Activated CD4-positive, alpha-beta T cell treated with anti-CD3 and anti-CD28 coated beads for 1 hour (primary cell): ENCODE measurements around the gene CHAF1A.

Experiments
- DNase-seq: peaks from one replicate; pipeline ENCODE4 v3.0.0-alpha.2; 2020

The CHAF1A gene

DNA sequence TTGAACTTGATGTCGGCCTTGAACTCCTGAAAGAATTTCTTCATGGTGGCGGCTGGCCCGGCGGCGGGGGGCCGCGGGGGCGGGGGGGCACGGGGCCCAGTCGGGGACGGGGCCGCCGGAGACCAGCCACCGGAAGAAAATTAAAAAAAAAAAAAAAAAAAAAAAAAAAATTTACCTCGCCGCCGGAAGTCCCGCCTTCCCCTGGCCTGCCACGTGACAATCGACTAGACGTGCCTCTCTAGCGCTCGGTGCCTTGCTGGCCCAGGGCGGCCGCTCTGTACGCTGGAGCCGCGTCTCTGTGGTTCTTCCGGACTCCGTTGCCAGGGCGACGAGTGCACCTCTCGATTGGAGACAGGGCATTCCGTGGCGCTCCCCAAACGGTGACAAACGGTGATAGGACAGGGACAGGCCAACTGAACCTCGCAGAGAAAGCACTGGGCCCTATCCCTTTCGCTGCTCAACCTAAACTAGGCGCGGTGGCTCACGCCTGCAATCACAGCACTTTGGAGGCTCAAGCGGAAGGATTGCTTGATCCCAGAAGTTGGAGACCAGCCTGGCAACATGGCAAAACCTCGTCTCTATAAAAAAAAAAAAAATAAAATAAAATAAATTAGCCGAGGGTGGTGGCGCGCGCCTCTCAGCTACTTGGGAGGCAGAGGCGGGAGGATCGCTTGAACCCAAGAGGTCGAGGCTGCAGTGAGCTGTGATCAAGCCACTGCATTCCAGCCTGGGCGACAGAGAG is 55.4 kb downstream of the CHAF1A start, which contains the start of gene UBXN6:
UBXN6 (minus strand) TSS at position 141 of the 742 bp plus-strand sequence; CDS start at position 44, 97 bp downstream.
- peak; percentile 95 for DNase-seq

DNA sequence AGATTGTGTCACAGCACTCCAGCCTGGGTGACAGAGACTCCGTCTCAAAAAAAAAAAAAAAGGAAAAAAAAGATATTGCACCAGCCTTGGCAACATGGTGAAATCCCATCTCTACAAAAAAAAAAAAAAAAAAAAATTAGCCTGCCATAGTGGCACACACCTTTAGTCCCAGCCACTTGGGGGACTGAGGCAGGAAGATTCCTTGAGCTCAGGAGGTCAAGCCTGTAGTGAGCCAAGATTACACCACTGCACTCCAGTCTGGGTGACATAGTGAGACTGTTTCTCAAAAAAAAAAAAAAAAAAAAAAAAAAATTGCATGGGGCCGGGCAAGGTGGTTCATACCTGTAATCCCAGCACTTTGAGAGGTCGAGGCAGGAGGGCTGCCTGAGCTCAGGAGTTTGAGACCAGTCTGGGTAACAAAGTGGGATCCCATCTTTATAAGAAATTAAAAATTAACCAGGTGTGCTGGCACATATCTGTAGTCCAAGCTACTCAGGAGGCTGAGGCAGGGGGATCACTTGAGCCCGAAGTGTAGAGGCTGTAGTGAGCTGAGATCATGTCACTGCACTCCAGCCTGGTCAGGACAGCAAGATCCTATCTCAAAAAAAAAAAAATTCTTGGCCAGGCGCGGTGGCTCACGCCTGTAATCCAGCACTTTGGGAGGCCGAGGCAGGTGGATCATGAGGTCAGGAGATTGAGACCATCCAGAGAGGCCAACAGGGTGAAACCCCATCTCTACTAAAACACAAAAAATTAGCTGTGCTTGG is 62.6 kb downstream of the CHAF1A start:
- DNase-seq = no peak

DNA sequence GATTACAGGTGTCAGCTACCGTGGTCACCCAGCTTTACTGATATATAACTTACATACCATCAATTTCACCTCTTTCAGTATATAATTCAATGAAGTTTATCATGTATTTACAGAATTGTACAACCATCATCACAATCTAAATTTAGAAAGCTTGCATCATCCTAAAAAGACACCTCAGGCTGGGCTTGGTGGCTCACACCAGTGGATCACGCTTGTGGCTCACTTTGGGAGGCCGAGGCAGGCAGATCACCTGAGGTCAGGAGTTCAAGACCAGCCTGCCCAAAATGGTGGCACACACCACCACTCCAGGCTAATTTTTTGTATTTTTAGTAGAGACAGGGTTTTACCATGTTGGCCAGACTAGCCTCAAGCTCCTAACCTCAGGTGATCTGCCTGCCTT is 65.4 kb downstream of the CHAF1A start:
- no peak for DNase-seq

- DNase-seq = peak; percentile 96
Measured at GRCh38 chr19:4471403-4472173, 69.1 kb downstream of the CHAF1A start.

- no peak for DNase-seq
Measured at GRCh38 chr19:4472174-4472974, 69.9 kb downstream of the CHAF1A start, which contains the start of gene HDGFL2. Gene HDGFL2 (plus strand): TSS chr19:4472297. CDS start chr19:4472351, 54 bp downstream.

GRCh38 chr19:4473011-4473762 is 70.7 kb downstream of the CHAF1A start:
- DNase-seq = no peak

DNA sequence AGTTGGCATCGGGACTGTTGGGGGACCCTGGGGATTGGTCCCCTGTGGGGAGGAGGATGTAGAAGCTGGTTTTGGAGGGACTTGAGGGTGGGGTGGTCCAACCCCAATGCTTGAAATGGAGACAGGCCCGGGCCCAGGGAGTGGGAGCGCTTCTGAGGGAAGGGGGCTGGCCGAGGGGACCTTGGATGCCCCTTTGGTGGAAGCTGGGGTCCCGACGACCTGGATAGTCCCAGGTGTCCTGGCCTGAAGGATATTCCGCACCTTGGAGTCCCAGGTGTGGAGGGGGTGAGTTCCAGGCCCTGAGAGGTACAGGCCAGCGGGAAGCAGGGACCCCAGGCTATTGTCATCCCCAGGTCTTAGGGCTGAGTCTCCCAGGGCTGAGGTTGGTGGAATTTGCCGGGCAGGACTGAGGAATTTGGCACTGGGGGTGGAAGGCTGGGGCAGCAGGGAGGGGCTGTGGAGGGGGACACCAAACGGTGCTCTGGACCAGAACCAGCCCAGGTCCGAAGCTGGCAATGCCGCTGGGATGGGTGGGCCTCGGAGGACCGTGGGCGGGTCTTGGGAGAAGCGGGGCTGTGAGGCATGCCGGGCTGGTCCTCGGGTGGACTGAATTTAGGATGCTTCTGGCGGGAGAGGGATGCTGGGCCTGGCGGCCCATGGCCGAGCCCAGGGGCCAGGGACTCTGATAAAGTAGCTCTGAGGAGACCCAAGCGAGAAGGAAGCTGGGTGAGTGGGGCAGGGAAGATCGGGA is 71.5 kb downstream of the CHAF1A start:
- DNase-seq = no peak

GRCh38 chr19:4474514-4475022 is 72.1 kb downstream of the CHAF1A start:
- DNase-seq = no peak

GRCh38 chr19:4477034-4477801 is 74.8 kb downstream of the CHAF1A start:
- no peak for DNase-seq

DNA sequence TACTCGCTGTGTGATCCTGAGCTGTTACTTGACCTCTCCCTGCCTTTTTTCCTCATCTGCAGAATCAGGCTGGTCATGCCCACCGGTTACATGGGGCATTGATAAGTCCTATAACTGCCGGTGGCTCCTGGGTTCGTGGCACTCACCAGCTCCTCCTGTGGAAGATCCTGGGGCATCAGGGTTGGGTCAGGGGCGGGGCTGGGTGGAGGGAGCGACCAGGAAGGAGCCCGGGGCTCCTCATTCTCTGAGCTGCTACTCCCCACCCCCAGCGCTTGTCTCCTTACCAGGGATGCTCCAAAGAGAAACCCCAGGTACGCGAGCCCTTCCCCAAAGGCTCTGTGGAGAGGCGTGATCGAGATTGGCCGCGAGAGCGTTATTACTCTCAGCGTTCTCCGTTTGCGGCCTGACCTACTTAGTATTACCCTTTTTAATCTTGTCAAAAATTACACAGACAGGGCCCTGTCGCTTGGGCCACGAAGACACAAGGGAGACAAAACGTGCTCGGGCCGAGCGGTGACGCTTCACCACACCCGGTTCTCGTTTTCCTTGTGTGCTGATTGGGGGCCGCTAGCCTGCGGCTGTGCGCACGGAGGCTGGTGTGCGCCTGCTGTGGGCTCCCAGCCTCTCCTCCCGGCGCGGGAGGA is 80.4 kb downstream of the CHAF1A start:
- DNase-seq = no peak

DNA sequence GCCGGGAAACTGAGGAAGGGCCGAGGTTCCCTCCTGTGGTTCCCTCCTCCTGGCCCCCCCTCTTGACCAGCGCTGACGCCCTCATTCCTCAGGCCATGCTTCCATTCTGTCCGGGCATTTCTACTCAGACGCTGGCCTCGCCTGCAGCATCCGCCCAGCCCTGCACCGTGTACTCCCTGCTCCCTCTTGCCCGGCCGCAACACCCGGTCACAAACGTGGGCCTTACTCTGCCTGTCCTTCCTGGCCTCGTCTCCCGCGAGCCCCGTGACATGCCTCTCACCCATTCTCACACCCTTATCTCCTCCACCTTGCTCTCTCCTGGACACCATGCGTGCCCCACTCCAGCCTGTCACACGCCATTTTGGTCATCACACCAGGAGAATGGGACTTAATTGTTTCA is 80.9 kb downstream of the CHAF1A start:
- DNase-seq = no peak

- DNase-seq = no peak
Measured at GRCh38 chr19:4487572-4487971, 85.1 kb downstream of the CHAF1A start.

DNA sequence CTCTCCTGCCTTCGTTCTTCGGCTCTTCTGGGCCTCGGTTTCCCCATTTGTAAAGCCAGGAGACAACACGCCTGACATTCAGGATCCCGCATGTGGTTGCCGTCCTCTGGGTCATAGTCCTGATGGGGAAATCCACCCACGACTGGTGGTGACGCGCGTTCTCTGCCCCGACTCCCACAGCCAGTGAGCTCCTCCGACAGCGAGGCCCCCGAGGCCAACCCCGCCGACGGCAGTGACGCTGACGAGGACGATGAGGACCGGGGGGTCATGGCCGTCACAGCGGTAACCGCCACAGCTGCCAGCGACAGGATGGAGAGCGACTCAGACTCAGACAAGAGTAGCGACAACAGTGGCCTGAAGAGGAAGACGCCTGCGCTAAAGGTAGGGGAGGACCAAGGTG is 86.1 kb downstream of the CHAF1A start:
- no peak for DNase-seq

DNA sequence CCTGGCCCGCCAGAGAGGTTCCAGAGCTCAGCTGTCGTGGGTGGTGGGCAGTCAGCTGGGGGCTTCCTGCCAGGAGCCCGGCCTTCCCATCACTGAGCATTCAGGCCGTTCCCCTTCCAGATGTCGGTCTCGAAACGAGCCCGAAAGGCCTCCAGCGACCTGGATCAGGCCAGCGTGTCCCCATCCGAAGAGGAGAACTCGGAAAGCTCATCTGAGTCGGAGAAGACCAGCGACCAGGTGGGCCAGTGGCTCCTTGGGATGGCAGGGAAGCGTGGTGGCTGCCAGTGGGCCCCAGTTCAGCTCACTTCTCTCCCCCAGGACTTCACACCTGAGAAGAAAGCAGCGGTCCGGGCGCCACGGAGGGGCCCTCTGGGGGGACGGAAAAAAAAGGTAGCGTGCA is 89.0 kb downstream of the CHAF1A start:
- DNase-seq = no peak

DNA sequence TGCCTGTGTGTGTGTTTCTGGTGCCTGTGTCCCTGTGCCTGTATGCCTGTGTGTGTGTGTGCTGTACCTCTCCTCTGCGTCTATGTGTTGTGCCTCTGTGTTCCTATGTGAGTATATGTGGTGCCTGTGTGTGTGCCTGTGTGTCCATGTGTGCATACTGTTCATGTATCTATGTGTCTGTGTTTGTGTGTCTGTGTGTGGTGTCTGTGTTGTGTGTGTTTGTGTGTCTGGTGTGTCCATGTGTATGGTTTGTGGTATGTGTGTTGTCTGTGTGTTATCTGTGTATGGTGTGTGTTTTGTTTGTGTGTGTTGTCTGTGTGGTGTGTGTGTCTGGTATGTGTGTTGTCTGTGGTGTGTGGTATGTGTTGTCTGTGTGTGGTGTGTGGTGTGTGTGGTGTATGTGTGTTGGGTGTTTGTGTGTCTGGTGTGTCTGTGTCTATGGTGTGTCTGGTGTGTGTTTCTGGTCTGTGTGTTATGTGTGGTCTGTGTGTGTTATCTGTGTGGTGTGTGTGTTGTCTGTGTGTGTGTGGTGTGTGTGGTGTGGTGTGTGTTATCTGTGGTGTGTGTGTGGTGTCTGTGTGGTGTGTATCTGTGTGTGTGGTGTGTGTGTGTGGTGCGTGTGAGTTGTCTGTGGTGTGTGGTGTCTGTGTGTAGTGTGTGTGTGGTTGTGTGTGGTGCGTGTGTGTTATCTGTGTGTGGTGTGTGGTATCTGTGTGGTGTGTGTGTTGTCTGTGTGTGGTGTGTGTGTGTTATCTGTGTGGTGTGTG is 90.1 kb downstream of the CHAF1A start:
- no peak for DNase-seq
